Upper lobe of left lung (tissue), 6 donors: ENCODE results near the gene CLIP4. TPM values are rescaled to one million over a fixed set of nuclear protein-coding genes. Genes with fewer than 3 reads are reported as not detected.

ENCODE experiments used
- ATAC-seq, 2 donors: fragments of 200-7000 bp; cut with Tn5 transposase; one replicate each; pipeline ENCODE4 v1.9.1; 2022; ENCODE audit warnings: mild to moderate bottlenecking in 2 of 2, moderate library complexity in 2 of 2; ENCODE audit not compliant: low FRiP score in 2 of 2
- DNase-seq, 2 donors: peaks; one replicate each; pipeline ENCODE4 v3.0.0-alpha.2; 2019 to 2020
- H3K27ac ChIP-seq, 4 donors: fragments of 200-600 bp; sonication (generic); one replicate each; pipeline ENCODE4 v1.5.1; 2016 to 2019
- H3K27me3 ChIP-seq, 4 donors: fragments of 200-600 bp; sonication (generic); one replicate each; pipeline ENCODE4 v1.5.1; 2017 to 2019
- H3K36me3 ChIP-seq, 4 donors: fragments of 200-600 bp; sonication (generic); one replicate each; pipeline ENCODE4 v1.5.1; 2016 to 2019
- H3K4me1 ChIP-seq, 4 donors: fragments of 200-600 bp; sonication (generic); one replicate each; pipeline ENCODE4 v1.5.1; 2018 to 2019
- H3K4me3 ChIP-seq, 4 donors: fragments of 200-600 bp; sonication (generic); one replicate each; pipeline ENCODE4 v1.5.1; 2017 to 2019; ENCODE audit warnings: mild to moderate bottlenecking in 2 of 4, moderate library complexity in 1 of 4
- H3K9me3 ChIP-seq, 4 donors: fragments of 200-600 bp; sonication (generic); one replicate each; pipeline ENCODE4 v1.5.1; 2018 to 2019
- CTCF ChIP-seq, 6 experiments: fragments of 450-650 bp in 4 of 6; fragments of 200-600 bp in 2 of 6; sonication (generic) in 2 of 6; IDR thresholded peaks; one replicate each; pipeline ENCODE4 v1.5.1; 2016 to 2019; ENCODE audit warnings: antibody characterized with exemption in 6 of 6
- EP300 ChIP-seq, 4 donors: sonication (generic); formaldehyde crosslinking; IDR thresholded peaks; one replicate each; pipeline ENCODE4 v1.5.1; 2017; ENCODE audit warnings: antibody characterized with exemption in 4 of 4, control low read depth in 2 of 4
- POLR2A ChIP-seq, 4 donors: fragments of 450-650 bp; IDR thresholded peaks; one replicate each; pipeline ENCODE4 v1.5.1; 2016 to 2017; ENCODE audit warnings: antibody characterized with exemption in 4 of 4, mild to moderate bottlenecking in 2 of 4
- POLR2AphosphoS5 ChIP-seq, 2 donors: sonication (generic); formaldehyde crosslinking; IDR thresholded peaks; one replicate each; pipeline ENCODE4 v1.5.1; 2017; ENCODE audit warnings: antibody characterized with exemption in 2 of 2
- WGBS, 2 donors: methylation state at CpG; one replicate each; pipeline ENCODE4 v1.1.5; 2017 to 2018; 5-methylcytosine and 5-hydroxymethylcytosine counted together
- total RNA-seq, 6 donors: library from RNA; depleted of rRNA in 4 of 6; stranded (reverse); fragments of >200 nt in 4 of 6; gene quantifications; one replicate each; pipeline versions ENCODE4 v1.1.0 to v1.2.1, GENCODE V29; 2016 to 2021
- donor health status: DM: no; HTN: no; CAD: no; lungs with moderate emphysema.
- donor health status: DM: no; HTN: yes; CAD: no; lungs with severe emphysema.

The CLIP4 gene
- total RNA-seq, 6 donors from 2014 or later: 46.0 to 104 (median 69.5) TPM

- no peaks in the 10 kb centered on the region for H3K36me3 ChIP-seq
- TF ChIP-seq POLR2AphosphoS5 (IDR thresholded peaks at IDR 0.05) (no peak), CTCF (IDR thresholded peaks at IDR 0.05) (no peak), POLR2A (IDR thresholded peaks at IDR 0.05) (no peak)
- no peaks in the 10 kb centered on the region for H3K27me3 ChIP-seq
- H3K4me3 ChIP-seq: no peak overlapping the region
- no peak overlapping the region for H3K27ac ChIP-seq
- ATAC-seq (no peak), DNase-seq (no peak)
- 73 to 80% methylated on average over 5 of the region's 5 CpGs for WGBS, 2 donors
- no peaks in the 10 kb centered on the region for H3K9me3 ChIP-seq
- no peaks in the 10 kb centered on the region for H3K4me1 ChIP-seq
These were observed 87.7 kb downstream of the CLIP4 start for GRCh38 chr2:29202819-29203495.

GRCh38 chr2:29206941-29207340 is 91.7 kb downstream of the CLIP4 start:
- H3K27ac ChIP-seq: no peak overlapping the region
- no peak overlapping the region for H3K4me3 ChIP-seq
- ATAC-seq: no peak
- TF ChIP-seq EP300 (IDR thresholded peaks at IDR 0.05) (no peak), CTCF (IDR thresholded peaks at IDR 0.05) (no peak), POLR2AphosphoS5 (IDR thresholded peaks at IDR 0.05) (no peak), POLR2A (IDR thresholded peaks at IDR 0.05) (no peak)
- H3K27me3 ChIP-seq: no peaks in the 10 kb centered on the region
- H3K36me3 ChIP-seq: no peaks in the 10 kb centered on the region
- WGBS, 2 donors: 76 to 85% methylated on average over 5 of the region's 5 CpGs
- DNase-seq: no peak
- no peaks in the 10 kb centered on the region for H3K4me1 ChIP-seq
- no peaks in the 10 kb centered on the region for H3K9me3 ChIP-seq

- no peaks in the 10 kb centered on the region for H3K9me3 ChIP-seq
- no peaks in the 10 kb centered on the region for H3K4me1 ChIP-seq
- H3K27me3 ChIP-seq: no peaks in the 10 kb centered on the region
- H3K4me3 ChIP-seq: no peak overlapping the region
- 69 to 73% methylated on average over 3 of the region's 3 CpGs for WGBS, 2 donors
- DNase-seq: no peak
- ATAC-seq: no peak
- H3K36me3 ChIP-seq: no peaks in the 10 kb centered on the region
- TF ChIP-seq EP300 (IDR thresholded peaks at IDR 0.05) (no peak), POLR2A (IDR thresholded peaks at IDR 0.05) (no peak), CTCF (IDR thresholded peaks at IDR 0.05) (no peak), POLR2AphosphoS5 (IDR thresholded peaks at IDR 0.05) (no peak)
- H3K27ac ChIP-seq: no peak overlapping the region
These were observed 92.3 kb downstream of the CLIP4 start for GRCh38 chr2:29207352-29208148.

- no peak for ATAC-seq
These were observed 94.3 kb downstream of the CLIP4 start for GRCh38 chr2:29209551-29209950.

More at GRCh38 chr2:29209551-29209950, 94.3 kb downstream of the CLIP4 start:
- 86 to 92% methylated on average over 5 of the region's 5 CpGs for WGBS, 2 donors
- DNase-seq: no peak
- H3K9me3 ChIP-seq: no peaks in the 10 kb centered on the region
- no peaks in the 10 kb centered on the region for H3K27me3 ChIP-seq
- H3K4me3 ChIP-seq: no peak overlapping the region
- TF ChIP-seq POLR2A (IDR thresholded peaks at IDR 0.05): no peak
- TF ChIP-seq EP300 (IDR thresholded peaks at IDR 0.05): no peak
- no peak for TF ChIP-seq POLR2AphosphoS5 (IDR thresholded peaks at IDR 0.05)
- TF ChIP-seq CTCF (IDR thresholded peaks at IDR 0.05): no peak
- no peaks in the 10 kb centered on the region for H3K4me1 ChIP-seq
- no peaks in the 10 kb centered on the region for H3K36me3 ChIP-seq
- no peak overlapping the region for H3K27ac ChIP-seq
